Panc1 (cell line): Measurements from ENCODE around the gene FBLN1.

ENCODE experiments used
- POLR2AphosphoS5 ChIP-seq: IDR thresholded peaks from 2 replicates; pipeline ENCODE4 v1.6.1; 2012; ENCODE audit warnings: mild to moderate bottlenecking, low read depth, low read length, moderate library complexity
- TCF7L2 ChIP-seq: IDR thresholded peaks from 2 replicates; pipeline ENCODE4 v1.6.1; 2011; ENCODE audit warnings: mild to moderate bottlenecking, low read depth, low read length, inconsistent platforms
- TF ChIP-seq, protein P1 (sequence below): fragments of 450-650 bp; IDR thresholded peaks from 2 replicates; pipeline ENCODE4 v1.5.1; 2017; ENCODE audit warnings: mild to moderate bottlenecking
- TF ChIP-seq, protein P2 (sequence below), 2 experiments: IDR thresholded peaks; 2 replicates each; pipeline ENCODE4 v1.6.1; 2011 to 2012; ENCODE audit warnings: low read depth in 2 of 2, control low read depth in 1 of 2, low read length in 1 of 2, mild to moderate bottlenecking in 1 of 2, moderate library complexity in 1 of 2; ENCODE audit not compliant: insufficient read depth in 1 of 2

DNA sequence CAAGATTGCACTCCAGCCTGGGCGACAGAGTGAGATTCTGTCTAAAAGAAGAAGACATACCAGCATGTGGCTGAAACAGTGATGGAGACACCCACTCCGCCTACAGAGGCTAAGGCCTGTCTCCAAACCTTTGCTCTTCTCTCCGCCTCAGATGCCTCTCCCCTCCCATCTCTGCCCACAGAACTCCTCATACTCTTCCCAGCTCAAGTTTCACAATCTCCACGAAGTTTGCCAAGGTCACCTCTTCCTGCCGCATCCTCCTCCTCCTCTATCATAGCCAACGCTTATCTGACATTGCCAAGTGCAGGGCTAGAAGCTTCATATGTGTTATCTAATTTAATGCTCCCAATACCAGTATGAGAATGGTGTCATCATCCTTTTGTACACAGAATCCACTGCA is 25.9 kb upstream of the FBLN1 start:
- TF ChIP-seq, protein P1, sequence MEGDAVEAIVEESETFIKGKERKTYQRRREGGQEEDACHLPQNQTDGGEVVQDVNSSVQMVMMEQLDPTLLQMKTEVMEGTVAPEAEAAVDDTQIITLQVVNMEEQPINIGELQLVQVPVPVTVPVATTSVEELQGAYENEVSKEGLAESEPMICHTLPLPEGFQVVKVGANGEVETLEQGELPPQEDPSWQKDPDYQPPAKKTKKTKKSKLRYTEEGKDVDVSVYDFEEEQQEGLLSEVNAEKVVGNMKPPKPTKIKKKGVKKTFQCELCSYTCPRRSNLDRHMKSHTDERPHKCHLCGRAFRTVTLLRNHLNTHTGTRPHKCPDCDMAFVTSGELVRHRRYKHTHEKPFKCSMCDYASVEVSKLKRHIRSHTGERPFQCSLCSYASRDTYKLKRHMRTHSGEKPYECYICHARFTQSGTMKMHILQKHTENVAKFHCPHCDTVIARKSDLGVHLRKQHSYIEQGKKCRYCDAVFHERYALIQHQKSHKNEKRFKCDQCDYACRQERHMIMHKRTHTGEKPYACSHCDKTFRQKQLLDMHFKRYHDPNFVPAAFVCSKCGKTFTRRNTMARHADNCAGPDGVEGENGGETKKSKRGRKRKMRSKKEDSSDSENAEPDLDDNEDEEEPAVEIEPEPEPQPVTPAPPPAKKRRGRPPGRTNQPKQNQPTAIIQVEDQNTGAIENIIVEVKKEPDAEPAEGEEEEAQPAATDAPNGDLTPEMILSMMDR, result no peak
- TF ChIP-seq POLR2AphosphoS5, result no peak
- TF ChIP-seq, protein P2, sequence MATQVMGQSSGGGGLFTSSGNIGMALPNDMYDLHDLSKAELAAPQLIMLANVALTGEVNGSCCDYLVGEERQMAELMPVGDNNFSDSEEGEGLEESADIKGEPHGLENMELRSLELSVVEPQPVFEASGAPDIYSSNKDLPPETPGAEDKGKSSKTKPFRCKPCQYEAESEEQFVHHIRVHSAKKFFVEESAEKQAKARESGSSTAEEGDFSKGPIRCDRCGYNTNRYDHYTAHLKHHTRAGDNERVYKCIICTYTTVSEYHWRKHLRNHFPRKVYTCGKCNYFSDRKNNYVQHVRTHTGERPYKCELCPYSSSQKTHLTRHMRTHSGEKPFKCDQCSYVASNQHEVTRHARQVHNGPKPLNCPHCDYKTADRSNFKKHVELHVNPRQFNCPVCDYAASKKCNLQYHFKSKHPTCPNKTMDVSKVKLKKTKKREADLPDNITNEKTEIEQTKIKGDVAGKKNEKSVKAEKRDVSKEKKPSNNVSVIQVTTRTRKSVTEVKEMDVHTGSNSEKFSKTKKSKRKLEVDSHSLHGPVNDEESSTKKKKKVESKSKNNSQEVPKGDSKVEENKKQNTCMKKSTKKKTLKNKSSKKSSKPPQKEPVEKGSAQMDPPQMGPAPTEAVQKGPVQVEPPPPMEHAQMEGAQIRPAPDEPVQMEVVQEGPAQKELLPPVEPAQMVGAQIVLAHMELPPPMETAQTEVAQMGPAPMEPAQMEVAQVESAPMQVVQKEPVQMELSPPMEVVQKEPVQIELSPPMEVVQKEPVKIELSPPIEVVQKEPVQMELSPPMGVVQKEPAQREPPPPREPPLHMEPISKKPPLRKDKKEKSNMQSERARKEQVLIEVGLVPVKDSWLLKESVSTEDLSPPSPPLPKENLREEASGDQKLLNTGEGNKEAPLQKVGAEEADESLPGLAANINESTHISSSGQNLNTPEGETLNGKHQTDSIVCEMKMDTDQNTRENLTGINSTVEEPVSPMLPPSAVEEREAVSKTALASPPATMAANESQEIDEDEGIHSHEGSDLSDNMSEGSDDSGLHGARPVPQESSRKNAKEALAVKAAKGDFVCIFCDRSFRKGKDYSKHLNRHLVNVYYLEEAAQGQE (IDR thresholded peaks at IDR 0.05; ENCODE audit: insufficient read depth in 1 of 2, low read depth in 2 of 2, low read length in 1 of 2), result no peak
- TF ChIP-seq TCF7L2, result no peak
